ENCODE data around the gene GNAQ. TPM values are rescaled to one million over a fixed set of nuclear protein-coding genes. Genes with fewer than 3 reads are reported as not detected.

The GNAQ gene
- total RNA-seq, 1 experiment from 2014 or later: 28.7 TPM

GRCh38 chr9:77881111-77881510 is 150.5 kb downstream of the GNAQ start:
- no peaks in the 10 kb centered on the region for H3K9me3 ChIP-seq (ENCODE audit: control insufficient read depth in 1 of 2, insufficient read depth in 1 of 2, low read depth in 1 of 2, low read length in 2 of 2)
- DNase-seq (ENCODE audit: low read depth, low spot score): no peak
- intact Hi-C loops (cut with micrococcal nuclease): no loop called here
- POLR2A ChIA-PET: no interaction called here
- no peak overlapping the region for H3K4me3 ChIP-seq (replicated peaks in 1 of 2; ENCODE audit: low read depth in 1 of 2, low read length in 2 of 2)
- CTCF ChIA-PET: interaction anchor here (1.8 kb wide), 1 partner anchor 16 kb away, joined by 5 read pairs; no protein-coding TSS in a partner anchor
- H3K36me3 ChIP-seq (ENCODE audit: control insufficient read depth in 1 of 2, insufficient read depth in 2 of 2, low read length in 2 of 2): no peaks in the 10 kb centered on the region
- no peak overlapping the region for H3K4me2 ChIP-seq (ENCODE audit: low read length)
- H3K27ac ChIP-seq (ENCODE audit: low read depth, low read length): no peak overlapping the region
- no peak for TF ChIP-seq EZH2 (IDR thresholded peaks at IDR 0.05)
- TF ChIP-seq CBX3 (IDR thresholded peaks at IDR 0.05; ENCODE audit: low read depth): no peak
- no peak for TF ChIP-seq SRF (IDR thresholded peaks at IDR 0.05; ENCODE audit: low read depth)
- TF ChIP-seq SIN3A (IDR thresholded peaks at IDR 0.05; ENCODE audit: low read depth): no peak
- no peak for TF ChIP-seq EGR1 (IDR thresholded peaks at IDR 0.05; ENCODE audit: low read depth)
- no peak for TF ChIP-seq EZH2phosphoT487 (IDR thresholded peaks at IDR 0.05; ENCODE audit: borderline replicate concordance)
- TF ChIP-seq, protein P1, sequence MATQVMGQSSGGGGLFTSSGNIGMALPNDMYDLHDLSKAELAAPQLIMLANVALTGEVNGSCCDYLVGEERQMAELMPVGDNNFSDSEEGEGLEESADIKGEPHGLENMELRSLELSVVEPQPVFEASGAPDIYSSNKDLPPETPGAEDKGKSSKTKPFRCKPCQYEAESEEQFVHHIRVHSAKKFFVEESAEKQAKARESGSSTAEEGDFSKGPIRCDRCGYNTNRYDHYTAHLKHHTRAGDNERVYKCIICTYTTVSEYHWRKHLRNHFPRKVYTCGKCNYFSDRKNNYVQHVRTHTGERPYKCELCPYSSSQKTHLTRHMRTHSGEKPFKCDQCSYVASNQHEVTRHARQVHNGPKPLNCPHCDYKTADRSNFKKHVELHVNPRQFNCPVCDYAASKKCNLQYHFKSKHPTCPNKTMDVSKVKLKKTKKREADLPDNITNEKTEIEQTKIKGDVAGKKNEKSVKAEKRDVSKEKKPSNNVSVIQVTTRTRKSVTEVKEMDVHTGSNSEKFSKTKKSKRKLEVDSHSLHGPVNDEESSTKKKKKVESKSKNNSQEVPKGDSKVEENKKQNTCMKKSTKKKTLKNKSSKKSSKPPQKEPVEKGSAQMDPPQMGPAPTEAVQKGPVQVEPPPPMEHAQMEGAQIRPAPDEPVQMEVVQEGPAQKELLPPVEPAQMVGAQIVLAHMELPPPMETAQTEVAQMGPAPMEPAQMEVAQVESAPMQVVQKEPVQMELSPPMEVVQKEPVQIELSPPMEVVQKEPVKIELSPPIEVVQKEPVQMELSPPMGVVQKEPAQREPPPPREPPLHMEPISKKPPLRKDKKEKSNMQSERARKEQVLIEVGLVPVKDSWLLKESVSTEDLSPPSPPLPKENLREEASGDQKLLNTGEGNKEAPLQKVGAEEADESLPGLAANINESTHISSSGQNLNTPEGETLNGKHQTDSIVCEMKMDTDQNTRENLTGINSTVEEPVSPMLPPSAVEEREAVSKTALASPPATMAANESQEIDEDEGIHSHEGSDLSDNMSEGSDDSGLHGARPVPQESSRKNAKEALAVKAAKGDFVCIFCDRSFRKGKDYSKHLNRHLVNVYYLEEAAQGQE (IDR thresholded peaks at IDR 0.05; ENCODE audit: low read depth): no peak
- no peak for TF ChIP-seq CTCF (IDR thresholded peaks at IDR 0.05 in 2 of 3, conservative IDR thresholded peaks at IDR 0.05 in 1 of 3; ENCODE audit: borderline replicate concordance in 1 of 3, insufficient read depth in 1 of 3, low read depth in 2 of 3, low read length in 2 of 3)
- TF ChIP-seq CEBPB (IDR thresholded peaks at IDR 0.05; ENCODE audit: low read depth): no peak
- TF ChIP-seq POLR2A (IDR thresholded peaks at IDR 0.05; ENCODE audit: borderline replicate concordance, extremely low read depth, insufficient read depth, insufficient read length): no peak
- no peak for TF ChIP-seq ZNF274 (IDR thresholded peaks at IDR 0.05; ENCODE audit: low read depth, low read length)
- TF ChIP-seq SP1 (IDR thresholded peaks at IDR 0.05; ENCODE audit: low read depth): no peak
- no peaks in the 10 kb centered on the region for H3K79me2 ChIP-seq (ENCODE audit: insufficient read depth, low read length)
- peaks cover 33 to 49% of the 10 kb centered on the region in 2 experiments for H3K4me1 ChIP-seq (ENCODE audit: control insufficient read depth in 1 of 2, insufficient read depth in 2 of 2, low read length in 2 of 2)
- no peaks in the 10 kb centered on the region for H4K20me1 ChIP-seq (ENCODE audit: insufficient read depth)
- RAD21 ChIA-PET (ENCODE audit: low non-redundant PET in 1 of 2, low total read pairs in 2 of 2, uncharacterized antibody in 2 of 2, unreplicated experiment in 2 of 2): no interaction called here
- ATAC-seq: no peak
- BruUV-seq (replicated peaks): no TSS peak
- H3K9me2 ChIP-seq (ENCODE audit: insufficient read depth): no peaks in the 10 kb centered on the region
- no peak overlapping the region for H3K9ac ChIP-seq (ENCODE audit: low read length)
- H2AFZ ChIP-seq (ENCODE audit: low read depth, low read length, poor library complexity, severe bottlenecking): no peak overlapping the region
- no peaks in the 10 kb centered on the region for H3K27me3 ChIP-seq (ENCODE audit: insufficient read depth, low read length)
